Testis (tissue), 3 donors: ENCODE results near the gene FASTKD3. TPM values are rescaled to one million over a fixed set of nuclear protein-coding genes. Genes with fewer than 3 reads are reported as not detected.

Experiments
- DNase-seq: peaks from one replicate; pipeline ENCODE4 v3.0.0-alpha.2; 2019
- H3K27ac ChIP-seq, 2 donors: fragments of 200-600 bp; sonication (generic); one replicate each; pipeline ENCODE4 v1.5.1; 2019
- H3K27me3 ChIP-seq: fragments of 200-600 bp; sonication (generic); one replicate; pipeline ENCODE4 v1.5.1; 2019
- H3K36me3 ChIP-seq: fragments of 200-600 bp; sonication (generic); one replicate; pipeline ENCODE4 v1.5.1; 2017; ENCODE audit warnings: low read depth; ENCODE audit errors: missing control alignments
- H3K4me1 ChIP-seq: fragments of 200-600 bp; sonication (generic); one replicate; pipeline ENCODE4 v1.5.1; 2019
- H3K4me3 ChIP-seq, 2 donors: fragments of 200-600 bp; sonication (generic); one replicate each; pipeline ENCODE4 v1.5.1; 2017 to 2019
- H3K9me3 ChIP-seq: fragments of 200-600 bp; sonication (generic); one replicate; pipeline ENCODE4 v1.5.1; 2017
- POLR2A ChIP-seq: fragments of 450-650 bp; IDR thresholded peaks from one replicate; pipeline ENCODE4 v1.6.1; 2017; ENCODE audit warnings: antibody characterized with exemption, mild to moderate bottlenecking, moderate library complexity
- WGBS, 2 donors: methylation state at CpG; one replicate each; pipeline ENCODE4 v1.1.5; 2018; 5-methylcytosine and 5-hydroxymethylcytosine counted together
- intact Hi-C: fragments of 100-400 bp; cut with DNase I; formaldehyde crosslinking; loops from one replicate; pipeline ENCODE4 v1.15.1; 2023; ENCODE audit warnings: low total_unique reads
- polyA plus RNA-seq: library from polyadenylated mRNA; stranded (reverse); fragments of 350-450 nt; fragmentation: Illumina TruSeq; extraction: RNeasy Lipid Tissue Mini Kit (QIAGEN cat#74804); gene quantifications from one replicate; pipeline ENCODE4 v1.2.3, GENCODE V29; 2014; ENCODE audit warnings: low read depth, low replicate concordance; ENCODE audit not compliant: insufficient read depth
- total RNA-seq, 2 donors: library from RNA; depleted of rRNA; stranded (reverse); fragments of >200 nt; gene quantifications; one replicate each; pipeline ENCODE4 v1.2.3, GENCODE V29; 2016
- TF ChIP-seq, protein P1 (sequence below), 3 experiments: fragments of 450-650 bp in 2 of 3; fragments of 200-600 bp in 1 of 3; sonication (generic) in 1 of 3; IDR thresholded peaks; one replicate each; pipeline ENCODE4 v1.5.1; 2016 to 2019; ENCODE audit warnings: antibody characterized with exemption in 3 of 3, mild to moderate bottlenecking in 2 of 3, moderate library complexity in 1 of 3

Gene FASTKD3
- total and polyA plus RNA-seq, 3 donors from 2014 or later: 8.0 to 11.7 (median 11.7) TPM

DNA sequence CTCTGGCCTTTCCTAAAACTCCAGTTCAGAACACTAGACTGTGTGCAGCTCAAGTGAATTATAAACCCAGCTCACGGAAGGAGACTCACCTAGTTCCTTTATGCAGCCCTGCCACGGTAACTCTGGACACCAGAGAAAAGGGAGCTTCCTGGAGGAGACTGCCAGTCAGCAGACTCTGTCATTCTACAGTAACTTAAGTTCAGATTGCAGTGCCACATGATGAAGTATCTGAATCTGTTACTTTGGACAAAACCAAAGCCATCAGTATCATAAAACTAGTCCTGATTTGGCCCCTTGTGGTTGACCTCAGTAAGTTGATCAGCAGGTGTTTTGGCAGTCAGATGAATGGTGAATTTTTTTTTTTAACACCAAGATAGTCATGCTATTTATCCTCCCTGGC, 2.8 kb upstream of the FASTKD3 start:
- Histone ChIP-seq H3K27ac (no peak overlapping the region), H3K27me3 (no peaks in the 10 kb centered on the region), H3K9me3 (no peaks in the 10 kb centered on the region), H3K36me3 (no peaks in the 10 kb centered on the region), H3K4me1 (peaks cover 11% of the 10 kb centered on the region), H3K4me3 (no peak overlapping the region)
- DNase-seq: no peak
- intact Hi-C loops: no loop called here
- WGBS, 2 donors: 73 to 75% methylated on average over 2 of the region's 2 CpGs
- TF ChIP-seq, protein P1, sequence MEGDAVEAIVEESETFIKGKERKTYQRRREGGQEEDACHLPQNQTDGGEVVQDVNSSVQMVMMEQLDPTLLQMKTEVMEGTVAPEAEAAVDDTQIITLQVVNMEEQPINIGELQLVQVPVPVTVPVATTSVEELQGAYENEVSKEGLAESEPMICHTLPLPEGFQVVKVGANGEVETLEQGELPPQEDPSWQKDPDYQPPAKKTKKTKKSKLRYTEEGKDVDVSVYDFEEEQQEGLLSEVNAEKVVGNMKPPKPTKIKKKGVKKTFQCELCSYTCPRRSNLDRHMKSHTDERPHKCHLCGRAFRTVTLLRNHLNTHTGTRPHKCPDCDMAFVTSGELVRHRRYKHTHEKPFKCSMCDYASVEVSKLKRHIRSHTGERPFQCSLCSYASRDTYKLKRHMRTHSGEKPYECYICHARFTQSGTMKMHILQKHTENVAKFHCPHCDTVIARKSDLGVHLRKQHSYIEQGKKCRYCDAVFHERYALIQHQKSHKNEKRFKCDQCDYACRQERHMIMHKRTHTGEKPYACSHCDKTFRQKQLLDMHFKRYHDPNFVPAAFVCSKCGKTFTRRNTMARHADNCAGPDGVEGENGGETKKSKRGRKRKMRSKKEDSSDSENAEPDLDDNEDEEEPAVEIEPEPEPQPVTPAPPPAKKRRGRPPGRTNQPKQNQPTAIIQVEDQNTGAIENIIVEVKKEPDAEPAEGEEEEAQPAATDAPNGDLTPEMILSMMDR (IDR thresholded peaks at IDR 0.05): no peak
- no peak for TF ChIP-seq POLR2A

DNA sequence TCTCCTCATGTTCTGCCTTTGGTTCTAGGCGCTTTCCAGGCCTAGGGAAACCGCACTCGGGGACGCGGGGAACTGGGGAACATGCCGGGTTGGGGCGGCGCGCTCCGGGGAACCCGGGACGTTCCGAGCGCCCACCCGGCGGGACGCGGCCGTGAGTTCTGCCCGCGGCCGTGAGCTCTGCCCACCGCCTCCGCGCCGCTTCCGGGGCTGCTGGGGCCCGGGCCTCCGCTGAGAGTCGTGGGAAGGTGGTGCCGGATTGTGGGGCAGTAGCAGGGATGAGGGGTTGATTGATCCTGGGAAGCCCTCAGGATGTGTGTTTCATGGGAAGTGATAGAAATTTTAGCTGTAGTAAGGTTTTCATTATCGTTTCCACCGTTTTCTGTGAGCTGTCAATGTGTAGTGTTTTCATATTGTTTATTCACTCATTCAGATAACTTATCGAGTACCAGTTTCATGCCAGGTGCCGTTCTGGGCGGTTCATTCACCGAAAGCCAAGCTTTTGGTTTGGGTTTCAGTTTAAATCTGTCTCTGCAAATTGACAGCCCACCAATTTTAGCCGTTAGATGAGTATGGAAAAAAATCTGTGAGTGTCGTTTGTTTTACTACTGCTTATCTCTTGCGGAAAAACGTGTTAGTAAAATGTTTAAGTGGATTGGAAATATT, 774 bp upstream of the FASTKD3 start:
- TF ChIP-seq, protein P1 (IDR thresholded peaks at IDR 0.05): no peak
- TF ChIP-seq POLR2A: no peak
- intact Hi-C loops: no loop called here
- no peaks in the 10 kb centered on the region for H3K27me3 ChIP-seq
- peaks cover 11% of the 10 kb centered on the region for H3K4me1 ChIP-seq
- no peaks in the 10 kb centered on the region for H3K36me3 ChIP-seq
- WGBS, 2 donors: 1 to 2% methylated on average over 10 to 41 of the region's 41 CpGs
- H3K4me3 ChIP-seq: peak overlapping the region; percentile 97
- no peaks in the 10 kb centered on the region for H3K9me3 ChIP-seq
- DNase-seq: peak; percentile 33
- H3K27ac ChIP-seq: peak overlapping the region; percentile 87 to 90

DNA sequence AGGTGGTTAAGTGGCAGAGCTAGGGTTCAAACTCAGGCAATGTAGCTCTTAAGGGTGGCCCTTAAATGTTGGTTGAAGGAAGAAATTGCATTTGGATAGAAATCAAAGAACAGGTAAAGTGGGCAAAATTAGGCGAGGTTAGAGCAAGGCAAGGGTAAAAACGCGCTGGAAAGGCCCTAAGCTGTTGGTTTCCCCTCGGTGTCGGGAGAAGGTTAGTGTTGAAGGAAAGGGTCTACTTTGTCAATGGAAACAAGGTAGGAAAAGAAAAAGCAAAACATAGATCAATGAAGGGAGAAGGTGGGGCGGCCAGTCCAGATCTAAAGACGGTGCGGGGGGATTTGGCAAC, 431 bp downstream of the FASTKD3 start:
- Histone ChIP-seq H3K4me1 (peaks cover 11% of the 10 kb centered on the region), H3K27me3 (no peaks in the 10 kb centered on the region), H3K36me3 (no peaks in the 10 kb centered on the region), H3K27ac (peak overlapping the region; percentile 87 to 90), H3K4me3 (peak overlapping the region; percentile 97), H3K9me3 (no peaks in the 10 kb centered on the region)
- 0% methylated on average over 8 of the region's 8 CpGs for WGBS, 2 donors
- no peak for DNase-seq
- no peak for TF ChIP-seq POLR2A
- TF ChIP-seq, protein P1 (IDR thresholded peaks at IDR 0.05): no peak
- intact Hi-C loops: no loop called here

DNA sequence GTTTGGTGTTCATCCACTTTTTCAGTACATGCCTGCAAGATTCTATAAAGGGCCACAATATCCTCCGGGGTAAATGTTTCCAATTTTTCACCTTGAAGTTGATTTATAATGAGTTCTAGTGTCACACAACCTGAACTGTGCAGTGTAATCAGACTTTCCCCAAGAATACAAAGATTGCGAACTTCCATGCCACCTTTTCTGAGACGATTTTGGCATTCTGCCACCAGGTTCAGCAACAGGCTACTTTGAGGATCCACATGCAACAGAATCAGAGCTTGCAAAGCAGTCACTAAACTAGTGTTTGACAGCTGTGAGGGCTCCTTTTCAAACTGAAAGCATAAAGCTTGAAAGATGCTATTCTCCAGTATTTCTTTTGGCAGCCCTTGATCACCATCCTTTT, 1.6 kb downstream of the FASTKD3 start:
- intact Hi-C loops: no loop called here
- WGBS, 2 donors: 55 to 57% methylated on average over 3 of the region's 3 CpGs

More for the DNA sequence above, 1.6 kb downstream of the FASTKD3 start:
- H3K27me3 ChIP-seq: no peaks in the 10 kb centered on the region
- peaks cover 11% of the 10 kb centered on the region for H3K4me1 ChIP-seq
- no peaks in the 10 kb centered on the region for H3K36me3 ChIP-seq
- no peak overlapping the region for H3K27ac ChIP-seq
- DNase-seq: no peak
- H3K4me3 ChIP-seq: no peak overlapping the region
- TF ChIP-seq, protein P1 (IDR thresholded peaks at IDR 0.05): no peak
- no peak for TF ChIP-seq POLR2A
- H3K9me3 ChIP-seq: no peaks in the 10 kb centered on the region
